CMK (cell line): Measurements from ENCODE around the gene CCDC34.
A peak's percentile ranks its signal among the peaks of the same experiment; 100 is the strongest.

ENCODE experiments used
- DNase-seq: peaks from one replicate; pipeline ENCODE4 v3.0.0-alpha.2; 2010; ENCODE audit warnings: low read depth

The CCDC34 gene

DNA sequence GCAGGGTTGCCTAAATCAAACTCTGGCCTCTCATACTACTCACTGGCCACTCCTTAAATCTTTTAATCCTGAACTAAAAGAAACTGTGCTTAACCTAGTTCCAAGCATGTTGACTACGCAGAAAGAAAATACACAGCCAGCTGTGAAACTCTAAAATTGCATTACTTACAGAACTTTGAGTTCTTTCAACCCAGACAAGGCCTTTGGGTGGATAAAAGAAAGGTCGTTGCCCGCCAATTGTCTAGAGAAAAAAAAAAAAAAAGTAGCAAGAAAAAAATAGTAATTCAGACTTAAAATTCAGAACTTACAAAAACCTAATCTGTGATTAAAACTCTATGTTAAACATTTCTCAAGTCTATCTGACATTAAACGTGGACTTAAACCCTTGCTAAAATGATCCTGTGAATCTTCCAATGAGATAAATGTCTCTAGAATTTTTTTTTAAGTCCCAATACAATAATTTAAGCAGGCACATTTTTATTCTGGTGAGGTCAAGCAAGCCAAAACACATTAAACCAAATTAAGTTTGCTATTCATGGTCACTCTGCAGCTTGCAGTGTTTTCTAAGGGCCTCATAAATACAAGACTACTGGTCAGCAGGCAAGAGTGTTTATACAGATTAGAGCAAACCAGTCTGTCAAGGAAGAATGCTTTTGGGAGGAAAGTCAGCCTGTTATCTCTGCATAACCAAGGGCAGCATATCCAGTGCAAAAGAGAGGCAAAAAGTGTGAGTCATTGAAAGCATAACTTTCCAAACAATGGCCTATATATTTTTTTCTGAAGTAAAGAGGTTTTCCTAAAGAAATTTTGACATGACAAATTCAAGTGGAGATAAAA, 29.5 kb upstream of the CCDC34 start:
- DNase-seq: no peak

GRCh38 chr11:27391331-27392015, 28.5 kb upstream of the CCDC34 start:
- DNase-seq: no peak

DNA sequence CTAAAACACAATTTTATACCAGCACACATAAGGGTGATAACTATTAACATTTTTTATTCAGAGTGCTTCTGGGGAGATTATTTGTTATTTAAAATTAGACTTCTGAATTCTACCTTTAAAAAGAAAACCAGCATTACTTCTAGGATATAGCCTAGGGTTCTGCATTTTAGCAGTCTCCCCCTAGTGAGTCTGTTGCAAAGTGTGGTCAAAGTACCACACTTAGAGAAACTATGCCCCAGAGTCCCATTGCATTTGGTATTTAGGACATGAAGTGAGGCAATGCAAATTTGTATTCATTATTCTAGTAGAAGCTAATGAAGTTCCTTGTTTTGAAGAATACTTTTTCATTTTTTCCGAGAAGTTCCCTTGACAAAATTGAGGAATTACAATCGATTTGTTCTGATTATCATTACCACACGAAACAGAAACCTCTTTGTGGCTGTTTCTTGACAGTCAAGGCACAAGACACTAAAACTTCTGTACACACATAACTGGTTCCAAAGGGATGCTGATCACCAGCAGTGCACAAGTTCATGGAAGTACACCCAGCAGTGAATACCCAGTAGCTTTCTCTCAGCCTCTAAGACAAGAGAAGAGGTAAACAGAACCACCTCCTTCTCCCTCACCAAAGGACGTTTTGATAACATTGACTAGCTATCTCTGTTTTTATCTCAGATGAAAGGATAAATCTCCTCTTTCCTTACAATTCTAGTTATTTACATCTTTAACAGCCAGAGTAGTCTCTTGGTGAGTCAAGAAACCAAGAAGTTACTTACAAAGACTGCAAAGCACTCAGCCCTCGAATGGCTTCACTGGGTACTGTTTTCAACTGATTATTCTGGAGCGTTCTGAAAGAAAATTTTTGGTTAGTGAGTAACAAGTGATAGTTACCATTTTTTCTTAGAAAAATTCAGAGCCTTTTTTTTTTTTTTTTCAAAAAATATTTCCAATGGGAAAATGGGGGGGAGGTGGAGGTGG, 27.6 kb upstream of the CCDC34 start:
- DNase-seq: no peak

DNA sequence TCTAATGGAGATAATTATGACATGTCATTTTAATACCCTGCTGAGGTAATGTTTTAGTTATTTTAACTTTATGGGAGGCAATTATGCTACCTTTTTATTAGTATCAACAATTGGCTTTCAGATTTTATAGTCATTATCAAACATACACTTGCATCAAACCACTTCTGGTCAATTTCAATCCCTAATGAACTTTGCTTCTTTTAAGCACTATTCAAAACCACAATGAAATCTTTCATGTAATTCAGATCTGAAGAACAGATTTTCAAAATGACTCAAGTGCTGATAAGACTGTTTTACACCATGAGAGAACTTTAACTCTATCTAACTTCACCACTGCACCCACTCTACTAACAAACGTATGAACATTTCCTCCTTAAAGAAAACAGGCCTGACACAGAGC, 25.9 kb upstream of the CCDC34 start:
- no peak for DNase-seq

DNA sequence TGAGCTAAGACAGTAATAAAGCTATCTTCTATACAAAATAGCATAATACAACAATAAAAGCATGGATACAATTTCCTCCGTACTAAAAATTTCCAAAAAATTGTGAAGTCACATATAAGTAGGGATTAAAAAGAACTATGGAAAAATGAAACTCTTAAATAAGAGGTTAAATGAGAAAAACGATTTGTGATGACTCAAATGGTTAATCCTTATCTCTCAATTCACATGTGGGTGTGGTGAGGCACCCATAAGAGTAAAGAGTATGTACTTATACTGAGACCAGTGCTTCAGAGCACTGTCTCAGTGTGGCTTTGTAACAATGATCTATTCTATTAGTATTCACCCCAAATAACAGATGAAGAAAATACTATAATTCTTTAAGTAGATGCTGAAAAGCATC, 25.0 kb upstream of the CCDC34 start:
- DNase-seq: no peak

- DNase-seq: no peak
These were observed 24.3 kb upstream of the CCDC34 start for GRCh38 chr11:27387362-27387761.

GRCh38 chr11:27386181-27386845, 23.3 kb upstream of the CCDC34 start:
- DNase-seq: no peak

- no peak for DNase-seq
These were observed 22.2 kb upstream of the CCDC34 start for GRCh38 chr11:27385245-27385644.

GRCh38 chr11:27384227-27384626, 21.2 kb upstream of the CCDC34 start:
- DNase-seq: no peak

- DNase-seq: no peak
These were observed 20.6 kb upstream of the CCDC34 start for GRCh38 chr11:27383645-27384044.

- no peak for DNase-seq
These were observed 18.2 kb upstream of the CCDC34 start for GRCh38 chr11:27381238-27381666.

- no peak for DNase-seq
These were observed 17.8 kb upstream of the CCDC34 start for GRCh38 chr11:27380771-27381170.

GRCh38 chr11:27379449-27379848, 16.4 kb upstream of the CCDC34 start:
- no peak for DNase-seq

GRCh38 chr11:27375370-27375769, 12.4 kb upstream of the CCDC34 start:
- DNase-seq: no peak

GRCh38 chr11:27373856-27374602, 11.0 kb upstream of the CCDC34 start:
- DNase-seq: no peak

DNA sequence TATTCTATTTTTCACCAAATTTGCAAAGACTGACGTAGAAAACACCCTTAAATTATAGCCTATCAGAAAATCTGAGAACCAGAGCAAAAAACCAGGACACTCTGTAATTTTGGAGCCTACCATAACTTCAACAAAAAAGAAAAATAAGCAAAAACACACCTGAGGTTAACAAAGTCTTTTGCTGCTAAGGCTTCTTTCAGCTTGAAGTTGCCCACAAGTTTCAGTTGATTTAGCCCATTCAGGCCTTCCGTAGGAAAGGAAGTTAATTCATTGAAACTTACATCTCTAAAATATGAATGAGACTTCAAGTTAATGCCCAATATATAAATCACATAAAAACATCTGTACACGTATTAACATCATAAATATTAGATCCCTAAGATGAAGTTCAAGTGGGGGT, 10.4 kb upstream of the CCDC34 start:
- DNase-seq: no peak

GRCh38 chr11:27372164-27372563, 9.1 kb upstream of the CCDC34 start:
- peak; percentile 21 for DNase-seq

- no peak for DNase-seq
These were observed 8.5 kb upstream of the CCDC34 start for GRCh38 chr11:27371489-27371888.

DNA sequence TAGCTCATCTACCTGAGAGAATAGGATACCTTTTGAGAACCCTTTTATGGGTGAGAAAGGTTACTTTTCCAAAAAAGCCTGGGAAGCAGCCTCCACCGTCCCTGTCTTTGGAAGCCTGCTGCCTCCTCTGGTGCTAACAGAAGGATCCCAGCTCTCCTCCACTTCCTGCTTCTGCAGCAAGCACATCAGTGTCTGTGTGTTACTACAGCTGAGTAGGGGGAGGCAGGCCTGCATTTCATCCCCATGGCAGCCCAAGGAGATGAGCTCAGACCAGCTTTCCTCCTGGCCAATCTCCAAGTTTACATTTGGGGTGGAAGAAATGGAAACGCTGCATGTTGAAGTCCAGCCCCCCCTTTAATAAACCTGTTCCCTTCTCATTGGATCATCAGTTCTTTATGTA, 7.4 kb upstream of the CCDC34 start:
- DNase-seq: no peak

- no peak for DNase-seq
These were observed 4.9 kb upstream of the CCDC34 start for GRCh38 chr11:27367881-27368280.

GRCh38 chr11:27363576-27364117, 632 bp upstream of the CCDC34 start:
- DNase-seq: no peak
